ENCODE results near the gene C10orf90. TPM values are rescaled to one million over a fixed set of nuclear protein-coding genes. Genes with fewer than 3 reads are reported as not detected.

C10orf90 gene
- total RNA-seq, 3 donors from 2014 or later (not counting 1 experiment from before 2014, with no cell fraction given) = not detected

DNA sequence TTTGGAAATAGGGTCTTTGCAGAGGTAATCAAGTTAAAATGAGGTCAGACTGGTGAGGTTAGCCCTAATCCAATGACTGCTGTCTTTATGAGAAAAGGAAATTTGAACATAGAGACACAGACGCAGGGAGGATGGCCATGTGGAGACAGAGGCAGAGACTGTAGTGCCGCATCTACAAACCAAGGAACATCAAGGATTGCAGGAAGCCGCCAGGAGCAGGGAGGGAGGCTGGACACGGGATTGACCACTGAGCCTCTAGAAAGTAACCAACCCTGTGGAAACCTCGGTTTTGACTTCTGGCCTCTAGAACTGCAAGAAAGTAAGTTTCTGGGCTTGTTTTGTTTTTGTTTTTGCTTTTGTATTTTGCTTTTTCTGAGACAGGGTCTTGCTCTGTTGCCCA, 213.9 kb downstream of the C10orf90 start:
- no peak overlapping the region for H3K4me3 ChIP-seq (ENCODE audit: low read length)
- 94% methylated on average over 5 of the region's 5 CpGs for WGBS (ENCODE audit: insufficient coverage)
- H3K9me3 ChIP-seq (ENCODE audit: control insufficient read depth, insufficient read depth, low read length) = no peaks in the 10 kb centered on the region
- Mint-ChIP-seq H3K9me3 (no peaks in the 10 kb centered on the region), H3K27me3 (ENCODE audit: low read depth in 2 of 2) (peaks cover 10 to 18% of the 10 kb centered on the region in 2 donors), H3K27ac (no peak overlapping the region), H3K4me1 (peaks cover 0 to 3% of the 10 kb centered on the region in 2 donors), H3K36me3 (no peaks in the 10 kb centered on the region), H3K4me3 (no peak overlapping the region)
- H3K27ac ChIP-seq (ENCODE audit: low read length) = no peak overlapping the region
- no peaks in the 10 kb centered on the region for H3K36me3 ChIP-seq (ENCODE audit: control insufficient read depth, insufficient read depth, low read length)
- no peak for DNase-seq
- intact Hi-C loops (cut with micrococcal nuclease) = no loop called here
- no peak for ATAC-seq
- no peaks in the 10 kb centered on the region for H3K27me3 ChIP-seq (ENCODE audit: control insufficient read depth, insufficient read depth, low read length)
- TF ChIP-seq, protein P1, sequence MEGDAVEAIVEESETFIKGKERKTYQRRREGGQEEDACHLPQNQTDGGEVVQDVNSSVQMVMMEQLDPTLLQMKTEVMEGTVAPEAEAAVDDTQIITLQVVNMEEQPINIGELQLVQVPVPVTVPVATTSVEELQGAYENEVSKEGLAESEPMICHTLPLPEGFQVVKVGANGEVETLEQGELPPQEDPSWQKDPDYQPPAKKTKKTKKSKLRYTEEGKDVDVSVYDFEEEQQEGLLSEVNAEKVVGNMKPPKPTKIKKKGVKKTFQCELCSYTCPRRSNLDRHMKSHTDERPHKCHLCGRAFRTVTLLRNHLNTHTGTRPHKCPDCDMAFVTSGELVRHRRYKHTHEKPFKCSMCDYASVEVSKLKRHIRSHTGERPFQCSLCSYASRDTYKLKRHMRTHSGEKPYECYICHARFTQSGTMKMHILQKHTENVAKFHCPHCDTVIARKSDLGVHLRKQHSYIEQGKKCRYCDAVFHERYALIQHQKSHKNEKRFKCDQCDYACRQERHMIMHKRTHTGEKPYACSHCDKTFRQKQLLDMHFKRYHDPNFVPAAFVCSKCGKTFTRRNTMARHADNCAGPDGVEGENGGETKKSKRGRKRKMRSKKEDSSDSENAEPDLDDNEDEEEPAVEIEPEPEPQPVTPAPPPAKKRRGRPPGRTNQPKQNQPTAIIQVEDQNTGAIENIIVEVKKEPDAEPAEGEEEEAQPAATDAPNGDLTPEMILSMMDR (IDR thresholded peaks at IDR 0.05) = no peak
- H3K4me1 ChIP-seq (ENCODE audit: control insufficient read depth, insufficient read depth, low read length) = no peaks in the 10 kb centered on the region

DNA sequence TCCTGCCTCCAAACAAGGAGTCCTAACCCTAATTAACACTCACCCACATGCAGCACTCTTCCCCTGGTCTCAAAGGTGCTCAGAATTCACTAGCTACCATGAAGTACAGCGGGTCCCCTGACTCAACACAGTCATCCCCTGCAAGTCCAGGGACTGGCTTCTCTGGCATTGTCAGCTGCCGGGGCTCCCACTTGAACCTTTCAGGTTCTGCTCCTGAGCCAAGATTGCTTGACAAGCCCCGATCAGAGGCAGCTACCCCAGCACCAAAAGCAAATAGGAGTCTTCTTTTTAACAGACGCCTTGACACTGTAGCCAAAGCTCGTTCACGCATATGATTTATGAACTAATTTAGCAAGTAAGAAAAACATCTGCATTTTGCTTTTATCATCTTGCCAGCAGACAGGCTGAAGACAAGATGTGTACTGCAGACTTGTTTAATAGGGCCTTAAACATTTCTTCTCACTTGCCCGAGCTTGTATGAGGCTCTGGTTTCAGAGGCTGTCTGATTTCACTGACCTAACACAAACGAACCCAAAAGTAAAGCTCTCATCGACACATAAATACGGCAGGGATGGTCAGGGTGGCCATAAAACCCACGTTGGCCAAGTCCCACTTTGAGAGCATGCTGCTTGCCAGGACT, 214.6 kb downstream of the C10orf90 start:
- TF ChIP-seq, protein P1 (IDR thresholded peaks at IDR 0.05) = no peak
- no peaks in the 10 kb centered on the region for H3K27me3 ChIP-seq (ENCODE audit: control insufficient read depth, insufficient read depth, low read length)
- H3K4me1 ChIP-seq (ENCODE audit: control insufficient read depth, insufficient read depth, low read length) = no peaks in the 10 kb centered on the region
- H3K4me3 Mint-ChIP-seq = no peak overlapping the region
- H3K36me3 ChIP-seq (ENCODE audit: control insufficient read depth, insufficient read depth, low read length) = no peaks in the 10 kb centered on the region
- no peak for ATAC-seq
- H3K27me3 Mint-ChIP-seq (ENCODE audit: low read depth in 2 of 2) = peaks cover 3 to 16% of the 10 kb centered on the region in 2 donors
- intact Hi-C loops (cut with micrococcal nuclease) = no loop called here
- no peaks in the 10 kb centered on the region for H3K9me3 ChIP-seq (ENCODE audit: control insufficient read depth, insufficient read depth, low read length)
- H3K9me3 Mint-ChIP-seq = no peaks in the 10 kb centered on the region
- no peaks in the 10 kb centered on the region for H3K36me3 Mint-ChIP-seq
- no peak overlapping the region for H3K27ac ChIP-seq (ENCODE audit: low read length)
- H3K27ac Mint-ChIP-seq = no peak overlapping the region
- no peak overlapping the region for H3K4me3 ChIP-seq (ENCODE audit: low read length)
- no peaks in the 10 kb centered on the region for H3K4me1 Mint-ChIP-seq
- WGBS (ENCODE audit: insufficient coverage) = 84% methylated on average over 11 of the region's 11 CpGs
- no peak for DNase-seq

DNA sequence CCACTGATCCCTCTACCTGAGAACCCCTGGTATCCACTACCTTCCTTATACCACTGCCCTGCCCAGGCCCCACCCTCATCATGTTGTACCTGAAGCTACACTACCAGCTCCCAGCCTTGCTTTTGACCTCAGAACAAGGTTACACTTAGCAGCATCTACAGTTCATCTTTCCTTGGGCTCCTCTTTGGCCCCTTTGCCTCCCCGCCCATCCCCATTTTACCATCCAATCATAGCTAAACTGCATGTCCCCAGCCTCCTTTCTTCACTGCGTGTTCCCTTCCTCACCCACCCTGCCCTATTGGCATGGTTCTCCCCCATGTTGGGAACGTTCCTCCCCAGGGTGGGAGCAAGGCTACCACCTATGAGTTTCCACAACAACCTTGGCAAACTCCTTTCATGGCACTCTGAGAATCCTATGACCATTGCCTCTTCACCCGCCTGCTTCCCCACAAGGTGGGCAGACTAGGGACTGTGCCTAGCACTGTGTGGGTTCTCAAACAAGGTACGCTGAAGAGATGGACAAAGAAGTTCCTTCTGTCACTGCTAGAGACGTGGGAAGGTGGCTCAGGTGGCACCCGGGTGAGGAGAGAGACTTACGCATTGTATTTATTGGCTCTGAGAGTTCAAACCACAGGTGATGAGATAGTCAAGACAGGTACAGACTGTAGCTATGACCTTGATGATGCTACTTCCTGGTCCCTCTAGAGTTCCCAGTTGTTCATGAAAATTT, 215.3 kb downstream of the C10orf90 start:
- Histone ChIP-seq H3K27me3 (ENCODE audit: control insufficient read depth, insufficient read depth, low read length) (no peaks in the 10 kb centered on the region), H3K9me3 (ENCODE audit: control insufficient read depth, insufficient read depth, low read length) (no peaks in the 10 kb centered on the region), H3K27ac (ENCODE audit: low read length) (no peak overlapping the region), H3K36me3 (ENCODE audit: control insufficient read depth, insufficient read depth, low read length) (no peaks in the 10 kb centered on the region), H3K4me1 (ENCODE audit: control insufficient read depth, insufficient read depth, low read length) (no peaks in the 10 kb centered on the region), H3K4me3 (ENCODE audit: low read length) (no peak overlapping the region)
- Mint-ChIP-seq H3K4me1 (no peaks in the 10 kb centered on the region), H3K36me3 (no peaks in the 10 kb centered on the region), H3K27ac (no peak overlapping the region), H3K27me3 (ENCODE audit: low read depth in 2 of 2) (peaks cover 0 to 20% of the 10 kb centered on the region in 2 donors), H3K9me3 (no peaks in the 10 kb centered on the region), H3K4me3 (no peak overlapping the region)
- intact Hi-C loops (cut with micrococcal nuclease) = no loop called here
- TF ChIP-seq, protein P1 (IDR thresholded peaks at IDR 0.05) = no peak
- ATAC-seq = no peak
- 86% methylated on average over 8 of the region's 8 CpGs for WGBS (ENCODE audit: insufficient coverage)
- DNase-seq = no peak

Measured in natural killer cell (primary cell).